ENCODE results near the gene ROR2.

GRCh38 chr9:91771864-91772263 lies 178.2 kb downstream of the ROR2 start:
- TF ChIP-seq CTCF (IDR thresholded peaks at IDR 0.05) (no peak), POLR2A (IDR thresholded peaks at IDR 0.05) (no peak)

Measured in thyroid gland (tissue), 4 donors.